ENCODE results near the gene C5orf58. TPM values are rescaled to one million over a fixed set of nuclear protein-coding genes. Genes with fewer than 3 reads are reported as not detected.

Gene C5orf58
- not detected in 2 replicates for total RNA-seq

DNA sequence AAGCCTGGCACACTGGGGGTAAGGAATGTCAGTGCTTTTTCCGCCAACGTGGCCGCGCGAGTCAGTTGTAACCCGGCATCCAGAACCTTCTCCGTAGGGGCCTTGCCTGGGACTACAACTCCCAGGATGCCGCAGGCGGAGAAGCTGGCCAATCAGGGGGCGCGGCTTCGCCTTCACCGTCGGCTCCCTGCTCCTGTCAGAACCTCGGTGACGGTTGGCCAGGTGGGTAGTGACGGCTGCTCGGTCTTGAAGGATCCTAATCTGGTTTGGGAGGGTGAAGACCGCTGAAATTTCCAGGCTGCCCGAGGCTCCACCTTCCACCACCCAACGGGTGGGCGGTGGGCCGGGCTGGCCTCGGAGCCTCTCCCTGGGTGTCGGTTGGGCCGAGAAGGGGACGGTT lies at the start of gene C5orf58:
Gene C5orf58, plus strand, starts transcription at position 200 of the 400 bp plus-strand sequence. CDS start 1,992 bp downstream, outside the sequence.
- intact Hi-C loops (cut with micrococcal nuclease), result no loop called here

- intact Hi-C loops (cut with micrococcal nuclease), result loop anchor here (1.0 kb wide), 1 partner anchor 84 kb away; no protein-coding TSS in a partner anchor
Observed at GRCh38 chr5:170183816-170184687, 48.7 kb upstream of the C5orf58 start.

- intact Hi-C loops (cut with micrococcal nuclease), result loop anchor here (1.0 kb wide), 1 partner anchor 84 kb away; no protein-coding TSS in a partner anchor
Observed at GRCh38 chr5:170184737-170185136, 48.0 kb upstream of the C5orf58 start.

- intact Hi-C loops (cut with micrococcal nuclease), result no loop called here
Observed at GRCh38 chr5:170186156-170186555, 46.6 kb upstream of the C5orf58 start.

GRCh38 chr5:170186856-170187255 lies 45.9 kb upstream of the C5orf58 start:
- intact Hi-C loops (cut with micrococcal nuclease), result no loop called here

GRCh38 chr5:170190436-170191134 lies 42.2 kb upstream of the C5orf58 start:
- intact Hi-C loops (cut with micrococcal nuclease), result no loop called here

- intact Hi-C loops (cut with micrococcal nuclease), result no loop called here
Observed at GRCh38 chr5:170192829-170193228, 40.0 kb upstream of the C5orf58 start.

DNA sequence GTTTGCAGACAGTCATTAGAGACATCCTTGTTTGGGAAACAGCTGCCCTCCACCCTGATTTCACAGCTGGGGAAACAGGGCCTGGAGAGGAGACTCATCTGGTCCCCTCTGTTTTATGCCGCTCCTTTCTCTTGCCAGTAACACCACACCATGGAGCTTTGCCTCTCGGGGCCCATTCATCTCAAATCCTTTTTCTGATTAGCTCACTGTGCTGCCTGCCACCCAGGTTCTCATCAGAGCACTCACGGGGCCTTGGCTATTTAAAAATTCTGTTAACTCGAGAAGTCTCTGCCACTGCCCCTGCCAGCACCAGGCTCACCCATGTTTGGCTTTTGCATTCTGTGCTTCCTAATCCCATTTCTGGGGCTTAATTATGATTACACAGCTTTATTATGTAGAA lies 36.8 kb upstream of the C5orf58 start:
- intact Hi-C loops (cut with micrococcal nuclease), result no loop called here

DNA sequence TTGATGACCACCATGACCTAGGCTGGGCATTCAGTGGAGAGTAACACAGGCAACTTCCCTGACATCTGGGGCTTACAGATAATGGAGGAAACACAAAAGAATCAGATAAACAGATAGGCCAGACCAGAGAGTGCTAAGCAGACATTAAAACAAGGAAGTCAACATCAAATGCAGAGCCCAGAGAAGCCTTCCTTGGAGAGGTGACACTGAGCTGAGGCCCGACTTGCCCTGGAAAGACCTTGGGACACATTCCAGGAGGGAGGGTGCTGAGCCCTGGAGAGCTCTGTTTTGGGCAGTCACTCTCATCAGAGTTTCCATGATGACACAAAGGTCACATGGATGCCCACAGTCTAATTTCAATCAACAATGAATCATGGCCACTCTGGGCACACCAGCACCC lies 31.9 kb upstream of the C5orf58 start:
- intact Hi-C loops (cut with micrococcal nuclease), result no loop called here

DNA sequence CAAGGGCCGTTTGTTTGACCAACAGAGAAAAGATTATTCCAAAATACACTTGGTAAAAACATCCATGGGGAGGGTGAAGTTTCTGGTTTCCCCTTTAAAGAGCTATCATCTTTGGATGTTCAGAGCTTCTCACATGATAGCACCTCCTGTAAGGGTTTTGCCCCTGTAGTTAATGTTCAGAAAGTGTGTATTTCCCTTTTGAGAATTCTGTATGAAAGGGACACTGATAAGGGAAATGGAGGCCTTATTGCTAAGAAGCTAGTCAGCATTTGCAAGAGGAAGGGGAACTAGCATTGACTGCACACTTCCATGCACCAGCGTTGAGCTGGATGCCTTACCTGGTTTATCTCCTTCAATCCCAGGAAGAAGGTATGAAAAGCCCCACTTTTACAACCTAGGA lies 31.5 kb upstream of the C5orf58 start:
- intact Hi-C loops (cut with micrococcal nuclease), result no loop called here

- intact Hi-C loops (cut with micrococcal nuclease), result no loop called here
Observed at GRCh38 chr5:170202117-170202516, 30.7 kb upstream of the C5orf58 start.

DNA sequence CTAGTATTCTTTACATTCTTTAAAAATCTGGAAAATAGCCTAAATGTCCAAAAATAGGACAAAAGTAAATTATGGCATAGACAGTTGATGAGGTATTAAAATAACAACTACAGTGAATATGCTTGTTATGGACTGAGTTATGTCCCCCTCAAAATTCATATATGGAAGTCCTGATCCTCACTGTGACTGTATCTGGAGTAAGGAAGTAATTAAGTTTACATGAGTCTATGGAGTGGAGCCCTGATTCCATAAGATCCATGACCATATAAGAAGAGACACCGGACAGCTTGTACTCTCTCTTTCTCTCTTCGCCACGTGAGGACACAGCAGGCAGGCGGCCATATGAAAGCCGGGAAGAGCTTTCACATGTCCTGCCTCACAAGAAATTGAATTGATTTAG lies 28.6 kb upstream of the C5orf58 start:
- intact Hi-C loops (cut with micrococcal nuclease), result no loop called here

- intact Hi-C loops (cut with micrococcal nuclease), result no loop called here
Observed at GRCh38 chr5:170206216-170206615, 26.6 kb upstream of the C5orf58 start.

GRCh38 chr5:170206958-170207357 lies 25.8 kb upstream of the C5orf58 start:
- intact Hi-C loops (cut with micrococcal nuclease), result no loop called here

DNA sequence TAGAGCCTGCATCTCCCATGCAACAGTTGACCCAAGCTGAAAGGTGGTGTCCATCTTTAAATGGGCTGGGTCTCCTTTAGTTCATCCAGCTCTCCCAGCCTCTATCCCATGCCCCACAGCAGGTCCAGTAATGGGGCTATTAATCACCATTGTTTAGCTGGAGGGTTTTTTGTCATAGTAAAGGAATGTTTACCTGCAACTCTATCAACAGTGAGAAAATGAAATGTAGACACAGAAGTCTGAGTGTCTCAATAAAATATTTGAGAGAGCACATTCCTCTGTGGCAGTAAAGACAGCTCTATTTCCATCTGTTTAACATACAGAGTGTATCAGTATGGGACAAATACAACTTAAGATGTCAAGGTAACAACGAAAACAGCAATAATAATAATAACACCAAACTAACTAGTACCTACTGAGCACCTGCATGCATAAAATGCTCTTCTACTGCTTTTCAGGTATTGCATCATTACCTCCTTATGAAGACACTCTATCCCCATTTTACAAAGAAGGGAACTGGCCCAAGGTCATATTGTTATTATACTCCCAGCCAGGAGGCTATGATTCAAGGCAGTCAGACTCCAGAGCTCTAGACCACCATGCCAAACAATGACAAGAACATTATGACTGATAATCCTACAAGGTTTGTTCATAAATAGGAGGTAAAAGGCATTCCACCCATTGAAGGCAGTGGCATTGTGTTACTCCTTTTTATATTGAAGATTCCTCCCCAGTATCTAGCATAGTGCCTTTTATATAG lies 21.0 kb upstream of the C5orf58 start:
- intact Hi-C loops (cut with micrococcal nuclease), result no loop called here

DNA sequence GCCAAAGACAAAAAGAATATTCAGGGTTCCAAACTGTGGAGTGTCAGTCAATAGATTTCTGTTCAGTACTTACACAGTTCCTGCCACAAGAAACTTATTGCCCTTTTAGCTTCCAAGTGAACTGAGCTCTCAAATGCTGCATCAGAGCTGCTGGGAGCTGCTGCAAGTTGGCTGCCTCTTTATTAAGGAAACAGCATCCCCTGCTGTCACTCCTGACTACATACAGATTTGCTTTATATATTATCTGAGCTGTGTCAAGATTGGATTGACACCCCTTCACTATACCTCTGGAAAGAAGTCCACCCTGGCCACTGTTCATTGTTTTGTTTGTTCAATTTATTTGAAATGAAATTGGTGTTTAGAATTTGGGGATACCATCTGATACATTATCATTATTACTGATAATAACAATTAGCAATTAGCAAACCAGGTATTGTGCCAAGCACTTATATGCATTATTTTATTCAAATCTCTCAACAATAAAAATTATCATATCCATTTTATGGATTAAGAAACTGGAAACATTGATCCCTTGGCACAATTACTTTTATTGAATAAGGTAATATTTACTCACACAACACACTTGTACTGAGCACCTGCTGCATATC lies 16.4 kb upstream of the C5orf58 start:
- intact Hi-C loops (cut with micrococcal nuclease), result loop anchor here (1.0 kb wide), 1 partner anchor 116 kb away; no protein-coding TSS in a partner anchor

- intact Hi-C loops (cut with micrococcal nuclease), result no loop called here
Observed at GRCh38 chr5:170217831-170218230, 15.0 kb upstream of the C5orf58 start.

GRCh38 chr5:170218726-170219125 lies 14.1 kb upstream of the C5orf58 start:
- intact Hi-C loops (cut with micrococcal nuclease), result no loop called here

DNA sequence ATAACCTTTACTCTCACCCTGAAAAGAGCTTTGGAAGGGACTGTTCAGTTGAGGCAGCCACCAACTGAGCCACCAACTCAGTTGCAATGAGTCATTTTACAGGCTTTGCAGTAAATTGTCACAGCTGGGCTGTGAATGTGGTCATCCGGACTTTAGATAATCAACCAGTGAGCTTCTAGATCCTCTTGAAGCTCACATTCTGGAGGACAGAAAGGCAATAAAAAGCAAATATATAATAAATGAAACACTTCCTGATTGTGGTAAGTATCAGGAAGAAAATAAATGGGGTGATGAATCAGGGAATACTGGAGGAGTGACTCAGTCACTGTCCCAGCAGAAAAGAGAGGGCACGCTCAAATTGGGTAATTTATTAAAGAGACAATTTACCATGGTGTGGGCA lies 13.2 kb upstream of the C5orf58 start:
- intact Hi-C loops (cut with micrococcal nuclease), result no loop called here

GRCh38 chr5:170220191-170220590 lies 12.6 kb upstream of the C5orf58 start:
- intact Hi-C loops (cut with micrococcal nuclease), result no loop called here

- intact Hi-C loops (cut with micrococcal nuclease), result no loop called here
Observed at GRCh38 chr5:170221327-170221741, 11.5 kb upstream of the C5orf58 start.
